Endodermal cell (in vitro differentiated cells): ENCODE results near the gene TXLNA. TPM values are rescaled to one million over a fixed set of nuclear protein-coding genes. Genes with fewer than 3 reads are reported as not detected.
A peak's percentile ranks its signal among the peaks of the same experiment; 100 is the strongest.

ENCODE experiments used
- DNase-seq: peaks from one replicate; pipeline ENCODE4 v3.0.0-alpha.2; 2017
- H3K27ac ChIP-seq: 2 replicates; pipeline ENCODE4 v1.5.1; 2013; ENCODE audit warnings: mild to moderate bottlenecking, low read depth, low read length, moderate library complexity
- H3K27me3 ChIP-seq: 2 replicates; pipeline ENCODE4 v1.6.1; 2013; ENCODE audit warnings: mild to moderate bottlenecking, low read length, moderate library complexity; ENCODE audit not compliant: insufficient read depth, control insufficient read depth, poor library complexity, severe bottlenecking
- H3K36me3 ChIP-seq: 2 replicates; pipeline ENCODE4 v1.7.0; 2013; ENCODE audit warnings: mild to moderate bottlenecking, low read length, moderate library complexity; ENCODE audit not compliant: control insufficient read depth, insufficient read depth
- H3K4me1 ChIP-seq: one replicate; pipeline ENCODE4 v1.7.0; 2013; ENCODE audit warnings: low read length; ENCODE audit not compliant: control insufficient read depth, insufficient read depth
- H3K4me3 ChIP-seq: 2 replicates; pipeline ENCODE4 v1.5.1; 2013; ENCODE audit warnings: mild to moderate bottlenecking, low read length, moderate library complexity
- H3K9ac ChIP-seq: 2 replicates; pipeline ENCODE4 v1.6.1; 2013; ENCODE audit warnings: mild to moderate bottlenecking, low read length, moderate library complexity; ENCODE audit not compliant: poor library complexity, severe bottlenecking; ENCODE audit errors: extremely low read depth
- H3K9me3 ChIP-seq: 2 replicates; pipeline ENCODE4 v1.6.1; 2013; ENCODE audit warnings: mild to moderate bottlenecking, low read length, moderate library complexity; ENCODE audit not compliant: control insufficient read depth
- H3K27ac Mint-ChIP-seq: 2 replicates; pipeline ENCODE4 v1.8.0; 2020; ENCODE audit warnings: mixed read lengths
- H3K27me3 Mint-ChIP-seq: 2 replicates; pipeline ENCODE4 v1.8.0; 2021; ENCODE audit warnings: mild to moderate bottlenecking, mixed read lengths; ENCODE audit not compliant: insufficient read depth
- H3K36me3 Mint-ChIP-seq: 2 replicates; pipeline ENCODE4 v1.8.0; 2020; ENCODE audit warnings: low read depth, mixed read lengths
- H3K4me1 Mint-ChIP-seq: 2 replicates; pipeline ENCODE4 v1.8.0; 2020; ENCODE audit warnings: mixed read lengths
- H3K4me3 Mint-ChIP-seq: 2 replicates; pipeline ENCODE4 v1.8.0; 2020; ENCODE audit warnings: mild to moderate bottlenecking, moderate library complexity, mixed read lengths
- H3K9me3 Mint-ChIP-seq: 2 replicates; pipeline ENCODE4 v1.8.0; 2020; ENCODE audit warnings: mild to moderate bottlenecking, mixed read lengths
- CTCF ChIP-seq: fragments of 200-600 bp; sonication (generic); conservative IDR thresholded peaks from 2 replicates; pipeline ENCODE4 v1.5.0; 2021; ENCODE audit warnings: antibody characterized with exemption, mild to moderate bottlenecking
- WGBS, 2 experiments: methylation state at CpG; one replicate each; pipeline versions ENCODE4 v1.1.5 to v1.1.7; 2013; ENCODE audit warnings: missing lambda C conversion rate in 2 of 2, mixed read lengths in 1 of 2; ENCODE audit not compliant: insufficient coverage in 1 of 2, insufficient read length in 1 of 2; 5-methylcytosine and 5-hydroxymethylcytosine counted together
- total RNA-seq, 2 donors: library from RNA; stranded (reverse); fragmentation: NEBNext Ultra II Directional in 1 of 2; extraction: Animal tissue kit (Norgen Biotek cat#: 25700) in 1 of 2; gene quantifications; 2 replicates in 1 of 2; 3 replicates in 1 of 2; pipeline ENCODE4 v1.2.1, GENCODE V29; 2021

Gene TXLNA
- total RNA-seq, 2 donors from 2014 or later, result 38.3 to 39.4 TPM

GRCh38 chr1:32201011-32201855 is 21.8 kb downstream of the TXLNA start:
- Histone ChIP-seq H3K27ac (peak overlapping the region; percentile 86), H3K27me3 (no peaks in the 10 kb centered on the region), H3K36me3 (peaks cover 23% of the 10 kb centered on the region), H3K9me3 (no peaks in the 10 kb centered on the region), H3K4me1 (no peaks in the 10 kb centered on the region), H3K4me3 (peak overlapping the region; percentile 90), H3K9ac (peak overlapping the region; percentile 27)
- Mint-ChIP-seq H3K27me3 (peaks cover 10% of the 10 kb centered on the region), H3K36me3 (peaks cover 14% of the 10 kb centered on the region), H3K4me1 (peaks cover 20% of the 10 kb centered on the region), H3K27ac (peak overlapping the region; percentile 74), H3K4me3 (peak overlapping the region; percentile 59), H3K9me3 (no peaks in the 10 kb centered on the region)
- WGBS, 2 experiments, result 14 to 39% methylated on average over 6 to 26 of the region's 26 CpGs
- TF ChIP-seq CTCF, result no peak
- DNase-seq, result peak; percentile 88

- no peak for DNase-seq
- peak overlapping the region; percentile 64 for H3K27ac Mint-ChIP-seq
- peaks cover 4% of the 10 kb centered on the region for H3K36me3 Mint-ChIP-seq
- peaks cover 16% of the 10 kb centered on the region for H3K4me1 Mint-ChIP-seq
- Histone ChIP-seq H3K27ac (peak overlapping the region; percentile 29), H3K9ac (peak overlapping the region; percentile 89), H3K9me3 (no peaks in the 10 kb centered on the region), H3K4me1 (no peaks in the 10 kb centered on the region), H3K4me3 (peak overlapping the region; percentile 91), H3K36me3 (peaks cover 14% of the 10 kb centered on the region), H3K27me3 (no peaks in the 10 kb centered on the region)
- H3K9me3 Mint-ChIP-seq, result no peaks in the 10 kb centered on the region
- H3K4me3 Mint-ChIP-seq, result peak overlapping the region; percentile 90
- peaks cover 10% of the 10 kb centered on the region for H3K27me3 Mint-ChIP-seq
- WGBS, 2 experiments, result 55% methylated on average over 16 to 26 of the region's 26 CpGs
- TF ChIP-seq CTCF, result no peak
These were observed 25.5 kb downstream of the TXLNA start for GRCh38 chr1:32204943-32205361.

GRCh38 chr1:32205401-32206370 is 26.2 kb downstream of the TXLNA start, which contains the start of gene IQCC:
Gene IQCC (plus strand): TSS chr1:32205671. CDS start chr1:32205682, 11 bp downstream.
- Mint-ChIP-seq H3K27me3 (peaks cover 10% of the 10 kb centered on the region), H3K4me3 (peak within 1 kb of the TSS; percentile 90), H3K4me1 (peaks cover 12% of the 10 kb centered on the region), H3K27ac (peak within 1 kb of the TSS; percentile 94), H3K36me3 (peaks cover 4% of the 10 kb centered on the region), H3K9me3 (no peaks in the 10 kb centered on the region)
- H3K4me1 ChIP-seq, result no peaks in the 10 kb centered on the region
- H3K27ac ChIP-seq, result peak within 1 kb of the TSS; percentile 29
- peak; percentile 56 for TF ChIP-seq CTCF
- peak; percentile 96 for DNase-seq
- whole genome bisulfite sequencing, 2 experiments, result 5 to 6% methylated on average over 30 to 77 of the region's 77 CpGs
- H3K9me3 ChIP-seq, result no peaks in the 10 kb centered on the region
- H3K4me3 ChIP-seq, result peak within 1 kb of the TSS; percentile 91
- peak within 1 kb of the TSS; percentile 89 for H3K9ac ChIP-seq
- H3K27me3 ChIP-seq, result no peaks in the 10 kb centered on the region
- peaks cover 14% of the 10 kb centered on the region for H3K36me3 ChIP-seq
